IPS-15b (cell line): ENCODE measurements around the gene ADGRF5.
"Not testable (repeated sequence)": the region's sequence is repeated elsewhere in the genome, so short reads cannot be mapped to it uniquely, and the experiment has no call there.

Source experiments
- H3K27me3 ChIP-seq: one replicate; pipeline ENCODE4 v1.6.1; 2013; ENCODE audit warnings: low read length; ENCODE audit not compliant: control insufficient read depth, insufficient read depth
- H3K36me3 ChIP-seq: one replicate; pipeline ENCODE4 v1.6.1; 2013; ENCODE audit warnings: low read length; ENCODE audit not compliant: control insufficient read depth, insufficient read depth
- H3K4me1 ChIP-seq: one replicate; pipeline ENCODE4 v1.6.1; 2013; ENCODE audit warnings: mild to moderate bottlenecking, low read length; ENCODE audit not compliant: control insufficient read depth, insufficient read depth
- H3K4me3 ChIP-seq: one replicate; pipeline ENCODE4 v1.5.1; 2013; ENCODE audit warnings: low read depth, low read length
- H3K9ac ChIP-seq: one replicate; pipeline ENCODE4 v1.6.1; 2013; ENCODE audit warnings: low read depth, mild to moderate bottlenecking, low read length
- H3K9me3 ChIP-seq: one replicate; pipeline ENCODE4 v1.6.1; 2013; ENCODE audit warnings: mild to moderate bottlenecking, low read length; ENCODE audit not compliant: control insufficient read depth, insufficient read depth

The ADGRF5 gene

DNA sequence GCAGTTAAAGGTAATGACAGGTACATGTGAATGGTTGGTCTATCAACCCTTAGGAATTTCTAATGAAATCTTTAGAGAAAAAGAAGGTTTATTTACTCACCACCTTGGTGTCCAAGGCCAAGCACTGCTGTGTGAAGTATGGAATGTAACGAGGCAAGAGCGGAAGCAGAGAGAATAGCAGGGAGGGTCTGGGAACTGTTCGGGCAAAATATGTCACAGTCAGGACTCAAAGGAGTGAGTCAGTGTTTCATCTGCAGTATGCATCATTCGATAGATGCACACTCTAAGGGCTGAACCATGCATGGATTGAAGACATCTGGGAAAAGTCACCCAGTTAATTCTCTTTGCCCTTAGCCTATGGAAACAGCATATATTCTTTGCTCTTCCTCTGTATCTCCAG is 33.2 kb downstream of the ADGRF5 start:
- Histone ChIP-seq H3K36me3 (no peaks in the 10 kb centered on the region), H3K9ac (no peak overlapping the region), H3K27me3 (no peaks in the 10 kb centered on the region), H3K9me3 (no peaks in the 10 kb centered on the region), H3K4me3 (no peak overlapping the region), H3K4me1 (no peaks in the 10 kb centered on the region)

DNA sequence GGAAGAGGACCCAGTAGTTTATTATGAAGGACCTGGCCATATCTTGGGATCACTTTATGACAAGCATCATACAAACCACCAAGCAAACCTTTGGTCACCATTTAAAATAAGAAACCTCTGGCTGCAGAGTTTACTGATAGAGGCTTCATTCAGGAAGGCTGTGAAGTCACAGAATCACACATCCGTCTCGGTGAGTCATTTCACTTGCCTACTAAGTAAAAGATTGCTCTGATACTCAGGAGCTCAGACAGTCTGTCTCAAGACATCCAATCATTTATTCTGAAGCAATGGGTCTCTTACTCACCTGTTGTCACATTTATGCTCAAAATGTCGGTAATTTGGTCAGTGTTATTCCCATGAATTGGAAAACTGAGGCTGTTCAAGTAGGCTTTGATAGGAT is 33.7 kb downstream of the ADGRF5 start:
- Histone ChIP-seq H3K4me3 (no peak overlapping the region), H3K27me3 (no peaks in the 10 kb centered on the region), H3K9ac (no peak overlapping the region), H3K9me3 (no peaks in the 10 kb centered on the region), H3K36me3 (no peaks in the 10 kb centered on the region), H3K4me1 (no peaks in the 10 kb centered on the region)

DNA sequence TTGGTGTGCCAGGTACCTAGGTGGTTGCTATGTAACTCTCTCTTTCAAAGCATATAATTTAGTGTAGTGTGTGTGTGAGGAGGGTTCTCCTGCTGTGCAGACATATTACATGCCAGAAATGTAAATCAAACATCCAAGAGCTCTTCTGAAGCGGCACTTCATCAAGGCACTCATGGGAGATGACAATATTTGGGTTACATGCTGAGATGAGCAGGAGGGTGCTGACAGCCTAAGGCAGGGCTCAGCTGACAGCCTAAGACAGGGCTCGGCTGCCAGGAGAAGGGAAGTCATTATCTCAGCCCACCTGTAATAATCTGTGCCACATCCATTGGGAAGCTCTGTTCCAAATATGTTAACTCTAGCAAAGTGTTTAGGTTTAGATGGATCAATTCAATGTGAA is 39.1 kb downstream of the ADGRF5 start:
- Histone ChIP-seq H3K4me3 (no peak overlapping the region), H3K27me3 (no peaks in the 10 kb centered on the region), H3K36me3 (no peaks in the 10 kb centered on the region), H3K9ac (no peak overlapping the region), H3K4me1 (no peaks in the 10 kb centered on the region), H3K9me3 (no peaks in the 10 kb centered on the region)

GRCh38 chr6:46879003-46879402 is 42.7 kb downstream of the ADGRF5 start:
- H3K4me1 ChIP-seq: peaks cover 6% of the 10 kb centered on the region
- no peak overlapping the region for H3K4me3 ChIP-seq
- no peaks in the 10 kb centered on the region for H3K9me3 ChIP-seq
- H3K27me3 ChIP-seq: no peaks in the 10 kb centered on the region
- H3K9ac ChIP-seq: no peak overlapping the region
- H3K36me3 ChIP-seq: no peaks in the 10 kb centered on the region

GRCh38 chr6:46876126-46876525 is 45.6 kb downstream of the ADGRF5 start:
- Histone ChIP-seq H3K4me3 (no peak overlapping the region), H3K4me1 (peaks cover 6% of the 10 kb centered on the region), H3K9ac (no peak overlapping the region), H3K36me3 (no peaks in the 10 kb centered on the region), H3K9me3 (no peaks in the 10 kb centered on the region), H3K27me3 (no peaks in the 10 kb centered on the region)

DNA sequence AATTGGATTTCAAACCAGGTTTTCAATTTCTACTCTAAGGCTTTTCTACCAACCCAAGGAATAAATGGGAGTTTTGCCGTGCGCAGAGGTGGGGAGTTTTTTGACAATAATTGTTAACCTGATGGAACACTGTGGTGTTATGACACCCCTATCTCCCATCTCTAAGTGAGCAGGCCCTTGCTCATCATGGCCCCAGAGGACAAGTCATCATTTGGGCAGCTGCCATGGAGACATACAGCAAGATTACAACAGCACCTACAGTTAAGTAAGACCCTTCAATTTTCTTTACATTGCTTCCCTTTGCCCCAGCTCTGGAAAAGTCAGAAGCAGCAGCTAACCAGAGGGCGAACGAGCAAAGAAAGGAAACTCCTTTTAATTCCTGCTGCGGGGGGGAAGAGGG is 54.3 kb downstream of the ADGRF5 start:
- H3K4me1 ChIP-seq: no peaks in the 10 kb centered on the region
- no peaks in the 10 kb centered on the region for H3K36me3 ChIP-seq
- H3K9ac ChIP-seq: no peak overlapping the region
- no peaks in the 10 kb centered on the region for H3K9me3 ChIP-seq
- H3K4me3 ChIP-seq: no peak overlapping the region
- no peaks in the 10 kb centered on the region for H3K27me3 ChIP-seq

- Histone ChIP-seq H3K36me3 (no peaks in the 10 kb centered on the region), H3K9ac (no peak overlapping the region), H3K4me1 (no peaks in the 10 kb centered on the region), H3K9me3 (no peaks in the 10 kb centered on the region), H3K27me3 (no peaks in the 10 kb centered on the region), H3K4me3 (no peak overlapping the region)
Observed at GRCh38 chr6:46865221-46865620, 56.5 kb downstream of the ADGRF5 start.

- H3K9ac ChIP-seq: no peak overlapping the region
- H3K4me1 ChIP-seq: no peaks in the 10 kb centered on the region
- no peak overlapping the region for H3K4me3 ChIP-seq
- no peaks in the 10 kb centered on the region for H3K27me3 ChIP-seq
- no peaks in the 10 kb centered on the region for H3K36me3 ChIP-seq
- H3K9me3 ChIP-seq: no peaks in the 10 kb centered on the region
Observed at GRCh38 chr6:46863791-46864190, 57.9 kb downstream of the ADGRF5 start.

- Histone ChIP-seq H3K9me3 (no peaks in the 10 kb centered on the region), H3K9ac (no peak overlapping the region), H3K4me1 (no peaks in the 10 kb centered on the region), H3K27me3 (no peaks in the 10 kb centered on the region), H3K36me3 (no peaks in the 10 kb centered on the region), H3K4me3 (no peak overlapping the region)
Observed at GRCh38 chr6:46862381-46862780, 59.4 kb downstream of the ADGRF5 start.

- H3K9ac ChIP-seq, H3K4me3 ChIP-seq, H3K36me3 ChIP-seq, H3K9me3 ChIP-seq, H3K4me1 ChIP-seq, H3K27me3 ChIP-seq: not testable (repeated sequence)
Observed at GRCh38 chr6:46855966-46856365, 65.8 kb downstream of the ADGRF5 start.

DNA sequence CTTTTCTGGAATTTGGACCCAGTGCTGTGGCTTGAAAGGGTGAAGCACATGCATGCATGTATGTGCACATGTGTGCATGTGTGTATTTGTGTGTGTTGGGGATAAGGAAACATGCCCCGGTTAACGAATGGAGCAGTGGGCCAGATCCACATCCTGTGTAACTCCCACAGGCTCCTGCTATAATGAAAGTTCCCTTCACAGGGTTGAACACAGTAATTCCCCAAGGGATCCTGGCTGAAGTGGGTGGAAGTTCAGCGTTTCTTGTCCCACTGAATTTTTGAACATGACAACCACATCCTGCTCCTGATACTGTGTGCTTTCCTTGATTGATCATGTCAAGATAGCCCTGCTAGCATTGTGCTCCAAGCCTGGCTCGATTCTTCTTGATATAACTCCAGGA is 70.2 kb downstream of the ADGRF5 start:
- not testable (repeated sequence) for H3K27me3 ChIP-seq, H3K4me3 ChIP-seq, H3K36me3 ChIP-seq, H3K9me3 ChIP-seq, H3K9ac ChIP-seq, H3K4me1 ChIP-seq

DNA sequence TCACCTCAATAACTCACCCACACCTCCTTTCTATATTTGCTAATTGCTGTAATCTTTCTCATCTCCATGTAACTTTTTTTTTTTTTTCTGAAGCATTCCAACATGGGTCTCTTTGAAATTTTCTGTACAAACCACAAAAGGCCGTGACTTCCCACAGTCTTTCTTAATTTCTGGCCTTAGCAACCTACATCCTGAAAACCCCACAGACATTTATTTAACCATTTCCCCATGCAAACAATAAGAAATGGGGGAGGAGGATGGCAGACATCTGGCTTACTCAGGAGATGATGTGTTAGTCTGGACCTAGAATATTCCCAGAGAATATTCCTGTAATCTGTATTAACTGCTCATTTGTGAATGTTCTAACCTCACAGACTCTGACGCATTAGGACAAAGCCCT is 70.9 kb downstream of the ADGRF5 start:
- no peaks in the 10 kb centered on the region for H3K36me3 ChIP-seq
- no peak overlapping the region for H3K4me3 ChIP-seq
- H3K9ac ChIP-seq: no peak overlapping the region
- H3K9me3 ChIP-seq: no peaks in the 10 kb centered on the region
- H3K27me3 ChIP-seq: peaks cover 4% of the 10 kb centered on the region
- H3K4me1 ChIP-seq: no peaks in the 10 kb centered on the region

DNA sequence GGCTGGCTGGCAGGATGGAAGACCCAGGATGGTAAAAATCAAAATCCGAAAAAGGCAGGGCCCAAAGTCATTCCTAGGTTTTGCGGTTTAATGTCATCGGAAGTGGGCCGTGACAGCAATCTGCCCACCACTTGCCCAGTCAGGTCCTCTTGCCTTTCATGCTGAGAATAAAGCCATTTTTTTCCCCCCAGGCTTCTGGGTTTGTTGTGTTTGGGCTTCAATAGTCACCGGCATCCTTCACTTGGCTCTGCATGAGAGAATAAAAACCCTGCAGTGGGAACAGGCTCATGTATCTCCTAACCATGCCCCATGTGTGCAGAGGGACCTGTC is 72.4 kb downstream of the ADGRF5 start:
- no peaks in the 10 kb centered on the region for H3K36me3 ChIP-seq
- peaks cover 4% of the 10 kb centered on the region for H3K27me3 ChIP-seq
- H3K4me1 ChIP-seq: no peaks in the 10 kb centered on the region
- no peak overlapping the region for H3K9ac ChIP-seq
- H3K9me3 ChIP-seq: no peaks in the 10 kb centered on the region
- no peak overlapping the region for H3K4me3 ChIP-seq
